Measurements from ENCODE around the gene ZIC4.

DNA sequence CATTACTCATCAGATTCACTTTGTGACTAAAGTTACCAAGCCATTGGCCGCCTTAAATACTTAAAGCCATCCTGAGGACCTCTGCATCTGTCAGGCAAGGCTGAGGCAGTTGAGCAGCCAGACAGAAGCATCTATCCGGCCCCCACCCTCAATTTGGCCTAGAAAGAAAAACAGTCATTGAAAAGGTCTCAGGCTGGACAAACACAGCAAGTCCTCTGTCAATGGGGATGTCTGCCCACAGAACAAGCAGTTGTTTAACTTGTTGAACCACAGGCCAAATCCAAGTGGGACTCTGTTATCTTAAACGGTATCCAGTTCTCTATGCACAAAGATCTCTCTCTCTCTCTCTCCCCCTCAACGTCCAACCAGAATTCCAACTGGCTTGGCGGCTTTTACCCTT, 2.8 kb downstream of the ZIC4 start:
- no peak for TF ChIP-seq ZSCAN29 (IDR thresholded peaks at IDR 0.05)
- TF ChIP-seq SP2 (IDR thresholded peaks at IDR 0.05; ENCODE audit: extremely low read depth, low read depth, low read length, poor library complexity, severe bottlenecking), result no peak
- TF ChIP-seq HDAC8 (tag; IDR thresholded peaks at IDR 0.05), result no peak
- TF ChIP-seq RFX5 (IDR thresholded peaks at IDR 0.05; ENCODE audit: low read depth, low read length), result no peak
- no peak for TF ChIP-seq MITF (IDR thresholded peaks at IDR 0.05)
- no peak for TF ChIP-seq SP1 (CRISPR knock-in tag; IDR thresholded peaks at IDR 0.05)
- TF ChIP-seq CTCF (IDR thresholded peaks at IDR 0.05 in 2 of 3, conservative IDR thresholded peaks at IDR 0.05 in 1 of 3; ENCODE audit: insufficient read depth in 2 of 3, low read depth in 1 of 3, low read length in 3 of 3), result no peak
- TF ChIP-seq ZFP1 (CRISPR knock-in tag; IDR thresholded peaks at IDR 0.05), result no peak
- no peak for TF ChIP-seq GATAD2A (IDR thresholded peaks at IDR 0.05)
- TF ChIP-seq ZNF354B (CRISPR knock-in tag; IDR thresholded peaks at IDR 0.05), result no peak
- TF ChIP-seq, protein P1, sequence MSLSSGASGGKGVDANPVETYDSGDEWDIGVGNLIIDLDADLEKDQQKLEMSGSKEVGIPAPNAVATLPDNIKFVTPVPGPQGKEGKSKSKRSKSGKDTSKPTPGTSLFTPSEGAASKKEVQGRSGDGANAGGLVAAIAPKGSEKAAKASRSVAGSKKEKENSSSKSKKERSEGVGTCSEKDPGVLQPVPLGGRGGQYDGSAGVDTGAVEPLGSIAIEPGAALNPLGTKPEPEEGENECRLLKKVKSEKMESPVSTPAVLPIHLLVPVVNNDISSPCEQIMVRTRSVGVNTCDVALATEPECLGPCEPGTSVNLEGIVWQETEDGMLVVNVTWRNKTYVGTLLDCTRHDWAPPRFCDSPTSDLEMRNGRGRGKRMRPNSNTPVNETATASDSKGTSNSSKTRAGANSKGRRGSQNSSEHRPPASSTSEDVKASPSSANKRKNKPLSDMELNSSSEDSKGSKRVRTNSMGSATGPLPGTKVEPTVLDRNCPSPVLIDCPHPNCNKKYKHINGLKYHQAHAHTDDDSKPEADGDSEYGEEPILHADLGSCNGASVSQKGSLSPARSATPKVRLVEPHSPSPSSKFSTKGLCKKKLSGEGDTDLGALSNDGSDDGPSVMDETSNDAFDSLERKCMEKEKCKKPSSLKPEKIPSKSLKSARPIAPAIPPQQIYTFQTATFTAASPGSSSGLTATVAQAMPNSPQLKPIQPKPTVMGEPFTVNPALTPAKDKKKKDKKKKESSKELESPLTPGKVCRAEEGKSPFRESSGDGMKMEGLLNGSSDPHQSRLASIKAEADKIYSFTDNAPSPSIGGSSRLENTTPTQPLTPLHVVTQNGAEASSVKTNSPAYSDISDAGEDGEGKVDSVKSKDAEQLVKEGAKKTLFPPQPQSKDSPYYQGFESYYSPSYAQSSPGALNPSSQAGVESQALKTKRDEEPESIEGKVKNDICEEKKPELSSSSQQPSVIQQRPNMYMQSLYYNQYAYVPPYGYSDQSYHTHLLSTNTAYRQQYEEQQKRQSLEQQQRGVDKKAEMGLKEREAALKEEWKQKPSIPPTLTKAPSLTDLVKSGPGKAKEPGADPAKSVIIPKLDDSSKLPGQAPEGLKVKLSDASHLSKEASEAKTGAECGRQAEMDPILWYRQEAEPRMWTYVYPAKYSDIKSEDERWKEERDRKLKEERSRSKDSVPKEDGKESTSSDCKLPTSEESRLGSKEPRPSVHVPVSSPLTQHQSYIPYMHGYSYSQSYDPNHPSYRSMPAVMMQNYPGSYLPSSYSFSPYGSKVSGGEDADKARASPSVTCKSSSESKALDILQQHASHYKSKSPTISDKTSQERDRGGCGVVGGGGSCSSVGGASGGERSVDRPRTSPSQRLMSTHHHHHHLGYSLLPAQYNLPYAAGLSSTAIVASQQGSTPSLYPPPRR (CRISPR knock-in tag; IDR thresholded peaks at IDR 0.05; ENCODE audit: borderline replicate concordance), result no peak
- no peak for TF ChIP-seq SIN3A (IDR thresholded peaks at IDR 0.05; ENCODE audit: borderline replicate concordance in 2 of 2, control insufficient read depth in 1 of 2, low read depth in 2 of 2, low read length in 2 of 2)
- TF ChIP-seq TOE1 (IDR thresholded peaks at IDR 0.05; ENCODE audit: borderline replicate concordance), result no peak
- TF ChIP-seq TOE1 (CRISPR knock-in tag; IDR thresholded peaks at IDR 0.05; ENCODE audit: borderline replicate concordance, low read depth), result no peak

All from K562 (cell line).